Gastrocnemius medialis (tissue), 4 donors: Measurements from ENCODE around the gene TMEM255B. TPM values are rescaled to one million over a fixed set of nuclear protein-coding genes. Genes with fewer than 3 reads are reported as not detected.

Source experiments
- ATAC-seq, 2 donors: fragments of 150-250 bp; one replicate each; pipeline ENCODE4 v1.9.1; 2016
- DNase-seq, 2 donors: peaks; one replicate each; pipeline ENCODE4 v3.0.0-alpha.2; 2019
- H3K27ac ChIP-seq, 4 donors: fragments of 200-600 bp; sonication (generic); 1 replicate in 1 of 4; 2 replicates in 3 of 4; pipeline ENCODE4 v1.5.1; 2016 to 2018; ENCODE audit warnings: mild to moderate bottlenecking in 2 of 4, moderate library complexity in 1 of 4
- H3K27me3 ChIP-seq, 3 donors: fragments of 200-600 bp; sonication (generic) in 2 of 3; 1 replicate in 1 of 3; 2 replicates in 2 of 3; pipeline versions ENCODE4 v1.5.1 to v1.6.0; 2016 to 2019; ENCODE audit warnings: mild to moderate bottlenecking in 1 of 3, moderate library complexity in 1 of 3
- H3K36me3 ChIP-seq, 2 donors: fragments of 200-600 bp; sonication (generic) in 1 of 2; one replicate each; pipeline ENCODE4 v1.5.1; 2017 to 2018
- H3K4me1 ChIP-seq, 2 donors: fragments of 200-600 bp; sonication (generic) in 1 of 2; one replicate each; pipeline ENCODE4 v1.5.1; 2016 to 2017; ENCODE audit warnings: mild to moderate bottlenecking in 2 of 2
- H3K4me3 ChIP-seq, 4 donors: fragments of 200-600 bp; sonication (generic) in 3 of 4; 1 replicate in 1 of 4; 2 replicates in 3 of 4; pipeline ENCODE4 v1.5.1; 2016 to 2019; ENCODE audit warnings: mild to moderate bottlenecking in 2 of 4
- H3K9me3 ChIP-seq, 3 donors: fragments of 200-600 bp; sonication (generic) in 2 of 3; 1 replicate in 1 of 3; 2 replicates in 2 of 3; pipeline ENCODE4 v1.5.1; 2016 to 2019
- POLR2A ChIP-seq, 2 donors: fragments of 450-650 bp; IDR thresholded peaks; one replicate each; pipeline ENCODE4 v1.6.1; 2017; ENCODE audit warnings: antibody characterized with exemption in 2 of 2, mild to moderate bottlenecking in 2 of 2, moderate library complexity in 2 of 2
- in situ Hi-C, 4 donors: fragments of 200-750 bp; cut with MboI; loops; one replicate each; pipeline versions ENCODE4 v1.15.0 to v1.8.0; 2017; ENCODE audit warnings: low sequenced_read_pairs in 4 of 4
- intact Hi-C: fragments of 100-400 bp; cut with DNase I; formaldehyde crosslinking; loops from one replicate; pipeline ENCODE4 v1.15.1; 2023; ENCODE audit warnings: low total_unique reads
- total RNA-seq, 4 donors: library from RNA; depleted of rRNA; stranded (reverse); fragments of >200 nt; gene quantifications; one replicate each; pipeline versions ENCODE4 v1.1.0 to v1.2.3, GENCODE V29; 2016
- TF ChIP-seq, protein P1 (sequence below), 5 experiments: fragments of 450-650 bp in 3 of 5; fragments of 200-600 bp in 2 of 5; sonication (generic) in 2 of 5; IDR thresholded peaks in 4 of 5; conservative IDR thresholded peaks in 1 of 5; 1 replicate in 4 of 5; 2 replicates in 1 of 5; pipeline ENCODE4 v1.5.1; 2016 to 2019; ENCODE audit warnings: antibody characterized with exemption in 5 of 5, mild to moderate bottlenecking in 3 of 5, moderate library complexity in 3 of 5

Gene TMEM255B
- total RNA-seq, 4 donors from 2014 or later, result 0.36 to 1.8 (median 0.59) TPM

DNA sequence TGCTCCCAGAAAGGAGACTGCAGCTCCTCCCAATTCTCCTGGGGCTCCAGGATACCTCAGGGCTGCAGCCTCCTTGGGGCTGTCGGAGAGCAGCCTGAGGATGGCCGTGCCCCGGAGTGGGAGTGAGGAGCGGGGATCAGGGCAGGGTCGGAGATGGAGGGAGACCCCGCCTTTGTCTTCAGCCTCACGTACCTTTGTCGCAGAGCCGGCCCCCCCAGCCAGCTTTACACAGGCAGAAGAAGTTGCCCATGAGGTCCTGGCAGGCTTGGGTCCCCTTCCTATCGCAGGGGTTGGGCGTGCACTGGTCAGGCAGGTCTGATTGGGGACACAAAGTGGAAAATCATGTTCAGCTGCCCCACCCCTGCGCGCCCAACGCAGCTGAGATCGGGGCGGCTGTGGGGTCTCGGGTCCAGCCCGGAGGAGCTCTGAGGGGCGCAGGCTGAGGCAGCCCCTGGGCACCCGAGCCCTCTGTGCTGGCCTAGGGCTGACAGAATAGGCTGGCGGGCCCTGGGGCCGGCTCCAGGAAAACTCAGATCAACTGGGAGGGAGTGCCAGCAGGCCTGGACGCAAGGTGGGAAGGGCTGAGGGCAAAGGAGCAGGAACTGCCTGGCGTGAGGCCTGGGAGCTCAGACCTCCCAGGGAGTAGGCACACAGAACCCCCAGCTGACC is 80.6 kb downstream of the TMEM255B start:
- intact Hi-C loops, result loop anchor here (5.0 to 10.0 kb wide), 2 partner anchors 88 to 295 kb away; partner anchors contain the start of gene RASA3
- peak overlapping the region; percentile 94 to 98 (median 96) for H3K27ac ChIP-seq
- no peak overlapping the region for H3K4me3 ChIP-seq
- DNase-seq (no peak), ATAC-seq (no peak)
- no peaks in the 10 kb centered on the region for H3K27me3 ChIP-seq
- H3K9me3 ChIP-seq, result no peaks in the 10 kb centered on the region
- peaks cover 0 to 13% of the 10 kb centered on the region in 2 donors for H3K36me3 ChIP-seq
- TF ChIP-seq, protein P1, sequence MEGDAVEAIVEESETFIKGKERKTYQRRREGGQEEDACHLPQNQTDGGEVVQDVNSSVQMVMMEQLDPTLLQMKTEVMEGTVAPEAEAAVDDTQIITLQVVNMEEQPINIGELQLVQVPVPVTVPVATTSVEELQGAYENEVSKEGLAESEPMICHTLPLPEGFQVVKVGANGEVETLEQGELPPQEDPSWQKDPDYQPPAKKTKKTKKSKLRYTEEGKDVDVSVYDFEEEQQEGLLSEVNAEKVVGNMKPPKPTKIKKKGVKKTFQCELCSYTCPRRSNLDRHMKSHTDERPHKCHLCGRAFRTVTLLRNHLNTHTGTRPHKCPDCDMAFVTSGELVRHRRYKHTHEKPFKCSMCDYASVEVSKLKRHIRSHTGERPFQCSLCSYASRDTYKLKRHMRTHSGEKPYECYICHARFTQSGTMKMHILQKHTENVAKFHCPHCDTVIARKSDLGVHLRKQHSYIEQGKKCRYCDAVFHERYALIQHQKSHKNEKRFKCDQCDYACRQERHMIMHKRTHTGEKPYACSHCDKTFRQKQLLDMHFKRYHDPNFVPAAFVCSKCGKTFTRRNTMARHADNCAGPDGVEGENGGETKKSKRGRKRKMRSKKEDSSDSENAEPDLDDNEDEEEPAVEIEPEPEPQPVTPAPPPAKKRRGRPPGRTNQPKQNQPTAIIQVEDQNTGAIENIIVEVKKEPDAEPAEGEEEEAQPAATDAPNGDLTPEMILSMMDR (IDR thresholded peaks at IDR 0.05 in 4 of 5, conservative IDR thresholded peaks at IDR 0.05 in 1 of 5), result no peak
- TF ChIP-seq POLR2A (IDR thresholded peaks at IDR 0.05), result no peak
- peaks cover 41 to 48% of the 10 kb centered on the region in 2 donors for H3K4me1 ChIP-seq
- in situ Hi-C loops, result no loop called here

DNA sequence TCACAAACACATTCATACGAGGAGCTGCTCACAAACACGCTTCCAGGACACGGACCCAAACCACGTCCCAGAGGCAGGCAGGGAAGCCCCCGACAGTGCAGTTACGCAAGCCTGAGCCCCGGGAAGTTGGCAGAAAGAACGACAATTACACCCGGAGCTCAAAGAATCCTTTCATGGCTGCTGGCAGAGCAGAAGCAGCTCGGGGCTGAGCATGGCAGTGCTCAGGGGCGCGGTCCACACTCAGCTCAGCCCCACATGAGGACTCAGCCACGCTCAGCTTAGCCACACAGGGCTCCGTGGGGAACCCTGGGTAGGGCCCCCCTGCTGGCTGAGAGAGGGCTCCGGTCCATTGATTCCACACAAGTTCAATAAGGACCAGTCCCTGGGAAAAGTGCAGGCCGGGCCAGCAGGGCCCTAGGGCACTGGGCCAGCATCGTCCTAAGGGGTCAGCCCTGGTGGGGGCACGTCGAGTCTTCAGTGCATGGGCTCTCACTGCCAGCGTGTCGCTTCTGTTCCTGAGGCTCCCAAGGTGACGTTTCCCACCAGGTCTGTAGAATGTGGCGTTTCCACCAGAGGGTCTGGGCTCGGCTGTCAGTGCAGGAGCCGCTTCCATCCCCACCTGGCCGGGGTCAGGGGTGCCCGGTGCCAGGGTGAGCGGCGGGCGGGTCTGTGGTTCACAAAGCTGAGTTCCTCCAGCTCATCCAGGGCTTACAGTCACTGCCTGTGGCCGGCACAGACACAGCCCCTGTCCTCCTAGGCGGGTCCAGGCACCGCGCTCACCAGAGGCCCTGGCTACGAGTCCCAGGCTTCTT is 81.7 kb downstream of the TMEM255B start:
- H3K9me3 ChIP-seq, result no peaks in the 10 kb centered on the region
- peaks cover 0 to 6% of the 10 kb centered on the region in 2 donors for H3K36me3 ChIP-seq
- no peak overlapping the region for H3K4me3 ChIP-seq
- DNase-seq (no peak), ATAC-seq (no peak)
- peak overlapping the region; percentile 94 to 98 (median 96) for H3K27ac ChIP-seq
- in situ Hi-C loops (no loop called here), intact Hi-C loops (no loop called here)
- TF ChIP-seq, protein P1 (IDR thresholded peaks at IDR 0.05 in 4 of 5, conservative IDR thresholded peaks at IDR 0.05 in 1 of 5), result no peak
- TF ChIP-seq POLR2A (IDR thresholded peaks at IDR 0.05), result no peak
- H3K4me1 ChIP-seq, result peaks cover 41 to 56% of the 10 kb centered on the region in 2 donors
- no peaks in the 10 kb centered on the region for H3K27me3 ChIP-seq

DNA sequence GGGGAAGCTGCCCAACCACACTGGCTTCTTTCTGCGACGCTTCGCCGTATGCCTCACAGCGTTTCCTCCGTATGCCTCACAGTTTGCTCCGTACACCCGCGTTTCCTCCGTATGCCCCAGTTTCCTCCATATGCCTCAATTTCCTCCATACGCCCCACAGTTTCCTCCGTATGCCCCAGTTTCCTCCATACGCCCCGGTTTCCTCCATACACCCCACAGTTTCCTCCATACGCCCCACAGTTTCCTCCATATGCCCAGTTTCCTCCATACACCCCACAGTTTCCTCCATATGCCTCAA is 82.3 kb downstream of the TMEM255B start:
- DNase-seq (no peak), ATAC-seq (no peak)
- Histone ChIP-seq H3K9me3 (no peaks in the 10 kb centered on the region), H3K4me3 (no peak overlapping the region), H3K4me1 (peaks cover 41 to 62% of the 10 kb centered on the region in 2 donors), H3K27me3 (no peaks in the 10 kb centered on the region), H3K27ac (peak overlapping the region in 3 of 4 donors; percentile 94 to 98 (median 94)), H3K36me3 (peaks cover 0 to 6% of the 10 kb centered on the region in 2 donors)
- in situ Hi-C loops (no loop called here), intact Hi-C loops (no loop called here)
- TF ChIP-seq, protein P1 (IDR thresholded peaks at IDR 0.05 in 4 of 5, conservative IDR thresholded peaks at IDR 0.05 in 1 of 5), result no peak
- no peak for TF ChIP-seq POLR2A (IDR thresholded peaks at IDR 0.05)

DNA sequence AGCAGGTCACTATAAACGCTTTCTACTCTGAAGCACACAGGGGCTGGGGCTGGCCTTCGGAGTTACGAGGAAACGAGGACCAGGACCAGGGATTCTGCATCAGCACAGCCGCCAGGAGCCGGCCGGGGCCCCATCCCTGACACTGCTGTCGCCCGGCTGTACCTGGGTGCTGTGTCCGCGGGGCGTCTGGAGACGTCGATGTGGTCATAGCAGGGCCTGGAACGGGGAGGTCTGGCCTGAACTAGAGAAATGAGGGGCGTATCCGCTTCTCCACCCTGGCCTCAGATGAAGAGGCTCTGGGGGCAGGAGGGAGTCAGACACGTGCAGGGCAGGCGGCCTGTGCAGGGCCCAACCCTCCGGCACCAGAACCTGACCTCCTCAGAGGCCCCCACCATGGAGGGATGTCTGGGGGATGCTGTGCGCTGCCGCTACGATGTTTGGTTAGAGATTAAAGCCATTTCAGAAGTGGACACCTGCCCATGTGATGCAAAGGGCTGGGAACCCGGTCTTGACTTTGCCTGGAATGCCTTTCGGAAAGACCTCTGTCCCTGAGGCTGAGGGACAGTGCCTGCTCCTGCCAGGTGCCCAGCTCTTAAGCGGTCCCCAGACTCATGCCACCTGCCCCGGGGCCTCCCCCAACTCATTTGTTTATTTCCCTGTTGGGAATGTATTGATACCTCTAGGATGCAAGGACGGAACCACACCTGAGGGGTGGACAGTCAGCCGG is 83.5 kb downstream of the TMEM255B start:
- in situ Hi-C loops, result no loop called here
- peak overlapping the region in 1 of 4 donors; percentile 21 for H3K27ac ChIP-seq
- H3K36me3 ChIP-seq, result peaks cover 0 to 6% of the 10 kb centered on the region in 2 donors
- H3K4me1 ChIP-seq, result peaks cover 32 to 55% of the 10 kb centered on the region in 2 donors
- DNase-seq (no peak), ATAC-seq (no peak)
- no peaks in the 10 kb centered on the region for H3K9me3 ChIP-seq
- no peak overlapping the region for H3K4me3 ChIP-seq
- intact Hi-C loops, result no loop called here
- H3K27me3 ChIP-seq, result no peaks in the 10 kb centered on the region
- no peak for TF ChIP-seq POLR2A (IDR thresholded peaks at IDR 0.05)
- TF ChIP-seq, protein P1 (IDR thresholded peaks at IDR 0.05 in 4 of 5, conservative IDR thresholded peaks at IDR 0.05 in 1 of 5), result no peak
